Measurements from ENCODE around the gene TMEM233. TPM values are rescaled to one million over a fixed set of nuclear protein-coding genes. Genes with fewer than 3 reads are reported as not detected.

TMEM233 gene
- total and polyA plus RNA-seq, 2 experiments from 2014 or later = 0.24 to 0.71 TPM

GRCh38 chr12:119645535-119646059, 52.0 kb downstream of the TMEM233 start (continued):
- no peak for TF ChIP-seq ZNF462 (CRISPR knock-in tag; IDR thresholded peaks at IDR 0.05)

GRCh38 chr12:119649202-119649808, 55.7 kb downstream of the TMEM233 start:
- H3K4me2 ChIP-seq = no peak overlapping the region
- no peak overlapping the region for H3K27ac ChIP-seq (ENCODE audit: low read depth)
- no peak overlapping the region for H2AFZ ChIP-seq

More at GRCh38 chr12:119649202-119649808, 55.7 kb downstream of the TMEM233 start:
- Histone ChIP-seq H3K79me2 (replicated peaks; ENCODE audit: insufficient read depth) (no peaks in the 10 kb centered on the region), H3K9me2 (ENCODE audit: insufficient read depth) (peaks cover 9% of the 10 kb centered on the region; the same call in 1 of the 2 replicates), H3K36me3 (ENCODE audit: insufficient read depth) (no peaks in the 10 kb centered on the region), H3K4me1 (ENCODE audit: insufficient read depth) (no peaks in the 10 kb centered on the region), H3K27me3 (ENCODE audit: insufficient read depth) (no peaks in the 10 kb centered on the region), H4K20me1 (replicated peaks; ENCODE audit: insufficient read depth) (no peaks in the 10 kb centered on the region), H3F3A (replicated peaks; ENCODE audit: low read depth) (no peaks in the 10 kb centered on the region), H3K4me3 (no peak overlapping the region)
- H3K9me3 Mint-ChIP-seq = peaks cover 27% of the 10 kb centered on the region
- DNase-seq (ENCODE audit: low spot score) (peak; percentile 56), ATAC-seq (no peak)
- H3K27ac Mint-ChIP-seq = no peak overlapping the region
- H3K4me3 Mint-ChIP-seq = no peak overlapping the region
- H3K27me3 Mint-ChIP-seq (ENCODE audit: insufficient read depth, low read depth, poor library complexity) = no peaks in the 10 kb centered on the region
- no peaks in the 10 kb centered on the region for H3K4me1 Mint-ChIP-seq
- no peak for TF ChIP-seq JUNB (IDR thresholded peaks at IDR 0.05; ENCODE audit: unreplicated experiment)
- peak; percentile 77 to 93 for TF ChIP-seq CTCF (conservative IDR thresholded peaks at IDR 0.05; ENCODE audit: low read depth in 2 of 2)
- H3K36me3 Mint-ChIP-seq (ENCODE audit: low read depth) = peaks cover 7% of the 10 kb centered on the region; the same call in 2 of the 3 replicates

Measured in GM23338 (cell line).